Stimulated activated CD4-positive, alpha-beta T cell treated with anti-CD3 and anti-CD28 coated beads, Interleukin-2, amount 100 ng/mL, for 48 hours (primary cell): ENCODE data around the gene DHFR.
"Not testable (repeated sequence)": the region's sequence is repeated elsewhere in the genome, so short reads cannot be mapped to it uniquely, and the experiment has no call there.

Source experiments
- DNase-seq, 2 donors: peaks; one replicate each; pipeline ENCODE4 v3.0.0-alpha.2; 2020

DHFR gene

DNA sequence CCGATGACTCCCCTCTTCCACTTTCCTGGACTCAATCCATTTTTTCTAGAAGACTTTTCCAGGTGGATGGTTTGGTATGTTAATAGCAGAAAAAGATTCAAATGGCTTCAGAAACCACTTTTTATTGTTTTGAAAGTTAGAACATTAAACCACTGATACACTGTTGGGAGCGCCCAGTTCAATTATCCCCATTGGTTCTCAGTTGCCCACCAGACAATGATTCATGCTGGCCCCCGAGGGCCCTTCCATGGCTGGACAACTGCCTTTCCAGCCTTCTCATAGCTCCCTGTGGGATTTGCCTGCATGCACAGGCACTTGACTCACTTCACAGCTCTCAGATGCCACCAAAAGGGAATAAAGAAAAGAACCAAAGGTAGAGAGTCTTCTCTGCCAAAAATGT, 63.4 kb downstream of the DHFR start:
- no peak for DNase-seq

DNA sequence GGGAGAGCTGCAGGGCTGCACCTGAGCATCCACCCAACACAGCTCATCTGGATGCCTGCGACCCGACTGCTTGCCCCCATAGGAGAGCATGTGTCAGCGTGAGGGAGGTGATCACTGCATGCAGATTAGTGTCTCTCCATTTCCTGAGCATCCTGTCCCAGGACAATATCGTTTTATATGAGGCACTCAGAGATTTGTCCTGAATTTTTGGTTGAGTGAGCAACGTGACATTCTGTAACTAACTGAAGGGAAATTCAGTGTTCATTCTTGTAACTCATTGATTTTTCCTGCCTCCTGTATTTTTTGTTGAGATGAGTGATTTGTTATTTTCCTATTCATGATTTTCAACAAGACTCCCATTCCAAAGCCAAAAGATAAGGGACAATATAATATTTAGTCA, 64.0 kb downstream of the DHFR start:
- DNase-seq: no peak

DNA sequence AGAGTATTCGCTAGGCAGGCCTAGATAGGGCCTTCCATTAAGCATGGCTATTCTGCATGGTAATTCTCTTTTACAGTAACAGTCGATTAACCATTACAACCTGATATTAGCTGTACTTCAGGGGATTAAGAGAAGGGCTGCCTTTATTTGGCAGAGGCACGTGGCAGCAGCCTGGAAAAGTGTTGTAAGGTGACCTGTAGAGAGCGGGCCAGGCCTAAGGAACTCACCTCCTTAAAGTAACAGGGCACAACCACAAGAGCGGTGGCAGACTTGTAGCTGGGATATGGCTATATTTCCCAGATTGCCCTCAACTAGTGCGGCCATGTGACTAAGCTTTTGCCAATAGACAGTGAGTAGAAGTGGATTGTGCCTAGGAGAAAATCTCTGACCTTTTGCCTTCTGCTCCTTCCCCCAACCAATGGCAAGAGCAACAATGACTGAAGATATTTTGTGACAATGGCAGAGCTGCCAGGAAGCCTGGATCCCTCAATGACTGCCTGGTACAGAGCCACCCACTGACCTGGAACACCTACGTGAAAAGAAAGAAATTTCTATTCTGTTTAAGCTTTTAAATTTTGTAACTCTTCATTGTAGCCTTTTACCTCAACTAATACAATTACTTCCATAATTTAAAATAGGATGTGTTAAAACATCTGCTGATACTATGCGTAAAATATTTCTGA, 65.8 kb downstream of the DHFR start:
- no peak for DNase-seq

- no peak for DNase-seq
Measured at GRCh38 chr5:80584770-80585169, 70.0 kb downstream of the DHFR start.

GRCh38 chr5:80580291-80580690, 74.5 kb downstream of the DHFR start:
- not testable (repeated sequence) for DNase-seq

DNA sequence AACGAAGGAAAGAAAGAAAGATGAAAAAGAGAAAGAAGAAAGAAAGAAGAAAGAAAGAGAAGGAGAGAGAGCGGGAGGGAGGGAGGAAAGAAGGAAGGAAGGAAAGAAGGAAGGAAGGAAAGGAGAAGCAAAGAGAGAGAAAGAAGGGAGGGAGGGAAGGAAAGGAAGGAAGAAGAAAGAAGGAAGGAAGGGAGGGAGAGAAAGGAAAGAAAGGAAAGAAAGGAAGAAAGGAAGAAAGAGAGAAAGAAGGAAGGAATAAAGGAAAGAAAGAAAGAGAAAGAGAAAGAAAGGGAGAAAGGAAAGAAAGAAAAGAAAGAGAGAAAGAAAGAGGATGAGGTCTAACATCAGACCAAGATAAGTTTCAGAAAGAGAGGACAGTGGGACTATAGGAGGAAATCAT, 75.7 kb downstream of the DHFR start:
- DNase-seq: no peak

- DNase-seq: no peak
Measured at GRCh38 chr5:80577707-80578106, 77.1 kb downstream of the DHFR start.

DNA sequence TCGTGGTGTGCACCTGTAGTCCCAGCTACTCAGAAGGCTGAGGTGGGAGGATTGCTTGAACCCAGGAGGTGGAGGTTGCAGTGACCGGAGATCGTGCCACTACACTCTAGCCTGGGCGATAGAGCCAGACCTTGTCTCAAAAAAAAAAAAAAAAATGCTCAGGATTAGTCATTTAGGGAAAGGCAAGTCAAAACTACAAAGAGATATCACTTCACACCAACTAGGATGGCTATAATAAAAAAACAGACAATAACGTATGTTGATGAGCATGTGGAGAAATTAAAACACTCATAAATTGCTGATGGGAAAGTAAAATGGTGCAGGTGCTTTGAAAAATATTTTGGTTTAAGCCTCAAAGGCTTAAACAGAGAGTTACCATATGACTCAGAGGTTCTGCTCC, 78.4 kb downstream of the DHFR start:
- no peak for DNase-seq
